SU-DHL-6 (cell line): ENCODE measurements around the gene GNAO1.

Experiments used
- H2AFZ ChIP-seq: fragments of 200-600 bp; sonication (generic); 2 replicates; pipeline ENCODE4 v1.6.1; 2014; ENCODE audit warnings: low read depth, mild to moderate bottlenecking, moderate library complexity, mixed read lengths, antibody characterized with exemption, low read length; ENCODE audit not compliant: severe bottlenecking
- H3F3A ChIP-seq: fragments of 200-600 bp; shearing (Covaris generic); 2 replicates; pipeline ENCODE4 v1.6.0; 2016; ENCODE audit warnings: antibody characterized with exemption, mild to moderate bottlenecking; ENCODE audit not compliant: insufficient read depth
- H3K27ac ChIP-seq: fragments of 200-600 bp; sonication (generic); 2 replicates; pipeline ENCODE4 v1.5.1; 2016; ENCODE audit warnings: low read depth, mild to moderate bottlenecking, low read length, moderate library complexity, mixed read lengths
- H3K27me3 ChIP-seq: fragments of 200-600 bp; sonication (generic), shearing (Covaris generic); 2 replicates; pipeline ENCODE4 v1.6.0; 2014; ENCODE audit warnings: mild to moderate bottlenecking, low read length
- H3K36me3 ChIP-seq: fragments of 200-600 bp; sonication (generic); 2 replicates; pipeline ENCODE4 v1.6.1; 2014; ENCODE audit warnings: mild to moderate bottlenecking, low read length, mixed read lengths
- H3K4me2 ChIP-seq: fragments of 300-600, 200-600 bp; shearing (Covaris generic), sonication (generic); 2 replicates; pipeline ENCODE4 v1.6.0; 2014; ENCODE audit warnings: low read length, low read depth, mild to moderate bottlenecking; ENCODE audit not compliant: poor library complexity, severe bottlenecking
- H3K4me3 ChIP-seq: fragments of 200-600 bp; sonication (generic); 2 replicates; pipeline ENCODE4 v1.5.1; 2014; ENCODE audit warnings: antibody characterized with exemption, low read length, mild to moderate bottlenecking, mixed read lengths; ENCODE audit not compliant: insufficient read depth, poor library complexity, severe bottlenecking
- H3K79me2 ChIP-seq: fragments of 200-600 bp; sonication (generic); 2 replicates; pipeline ENCODE4 v1.6.1; 2014; ENCODE audit warnings: mild to moderate bottlenecking, low read length, moderate library complexity; ENCODE audit not compliant: insufficient read depth
- H3K9ac ChIP-seq: fragments of 200-600 bp; sonication (generic); 2 replicates; pipeline ENCODE4 v1.7.0; 2014; ENCODE audit warnings: mild to moderate bottlenecking, low read length
- H3K9me2 ChIP-seq: fragments of 200-600 bp; sonication (generic); replicated peaks from 2 replicates; pipeline ENCODE4 v1.6.1; 2014; ENCODE audit warnings: low read length; ENCODE audit not compliant: insufficient read depth
- H3K9me3 ChIP-seq: fragments of 200-600 bp; sonication (generic); 2 replicates; pipeline ENCODE4 v1.6.1; 2014; ENCODE audit warnings: low read length, mixed read lengths; ENCODE audit not compliant: insufficient read depth
- H4K20me1 ChIP-seq: fragments of 200-600 bp; sonication (generic); 2 replicates; pipeline ENCODE4 v1.6.1; 2014; ENCODE audit warnings: low read depth, mild to moderate bottlenecking, antibody characterized with exemption, low read length, moderate library complexity, mixed read lengths
- EZH2phosphoT487 ChIP-seq: fragments of 200-600 bp; sonication (generic), shearing (Covaris generic); conservative IDR thresholded peaks from 2 replicates; pipeline ENCODE4 v1.6.1; 2018; ENCODE audit warnings: mild to moderate bottlenecking, antibody characterized with exemption, low read length, moderate library complexity, mixed read lengths
- TF ChIP-seq, protein P1 (sequence below): fragments of 200-600 bp; sonication (generic); IDR thresholded peaks from one replicate; pipeline ENCODE4 v1.5.1; 2017; ENCODE audit warnings: antibody characterized with exemption, mild to moderate bottlenecking, low read length, moderate library complexity; ENCODE audit not compliant: insufficient read depth, poor library complexity, severe bottlenecking

Gene GNAO1

GRCh38 chr16:56211435-56211981 lies 20.2 kb downstream of the GNAO1 start:
- H2AFZ ChIP-seq, result no peak overlapping the region

GRCh38 chr16:56212144-56212543 lies 20.9 kb downstream of the GNAO1 start:
- no peaks in the 10 kb centered on the region for H3F3A ChIP-seq
- H3K36me3 ChIP-seq, result no peaks in the 10 kb centered on the region
- no peaks in the 10 kb centered on the region for H3K79me2 ChIP-seq
- no peak overlapping the region for H3K4me3 ChIP-seq
- TF ChIP-seq, protein P1, sequence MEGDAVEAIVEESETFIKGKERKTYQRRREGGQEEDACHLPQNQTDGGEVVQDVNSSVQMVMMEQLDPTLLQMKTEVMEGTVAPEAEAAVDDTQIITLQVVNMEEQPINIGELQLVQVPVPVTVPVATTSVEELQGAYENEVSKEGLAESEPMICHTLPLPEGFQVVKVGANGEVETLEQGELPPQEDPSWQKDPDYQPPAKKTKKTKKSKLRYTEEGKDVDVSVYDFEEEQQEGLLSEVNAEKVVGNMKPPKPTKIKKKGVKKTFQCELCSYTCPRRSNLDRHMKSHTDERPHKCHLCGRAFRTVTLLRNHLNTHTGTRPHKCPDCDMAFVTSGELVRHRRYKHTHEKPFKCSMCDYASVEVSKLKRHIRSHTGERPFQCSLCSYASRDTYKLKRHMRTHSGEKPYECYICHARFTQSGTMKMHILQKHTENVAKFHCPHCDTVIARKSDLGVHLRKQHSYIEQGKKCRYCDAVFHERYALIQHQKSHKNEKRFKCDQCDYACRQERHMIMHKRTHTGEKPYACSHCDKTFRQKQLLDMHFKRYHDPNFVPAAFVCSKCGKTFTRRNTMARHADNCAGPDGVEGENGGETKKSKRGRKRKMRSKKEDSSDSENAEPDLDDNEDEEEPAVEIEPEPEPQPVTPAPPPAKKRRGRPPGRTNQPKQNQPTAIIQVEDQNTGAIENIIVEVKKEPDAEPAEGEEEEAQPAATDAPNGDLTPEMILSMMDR, result no peak
- no peak for TF ChIP-seq EZH2phosphoT487
- H3K27ac ChIP-seq, result no peak overlapping the region
- no peaks in the 10 kb centered on the region for H3K9me3 ChIP-seq
- H3K4me2 ChIP-seq, result no peak overlapping the region
- H4K20me1 ChIP-seq, result no peaks in the 10 kb centered on the region
- no peaks in the 10 kb centered on the region for H3K9me2 ChIP-seq
- no peak overlapping the region for H2AFZ ChIP-seq
- no peak overlapping the region for H3K9ac ChIP-seq
- no peaks in the 10 kb centered on the region for H3K27me3 ChIP-seq

More at GRCh38 chr16:56211435-56211981, 20.2 kb downstream of the GNAO1 start:
- no peaks in the 10 kb centered on the region for H3K36me3 ChIP-seq
- no peaks in the 10 kb centered on the region for H3K27me3 ChIP-seq
- no peak overlapping the region for H3K4me2 ChIP-seq
- H3K9ac ChIP-seq, result no peak overlapping the region
- TF ChIP-seq, protein P1, result no peak
- TF ChIP-seq EZH2phosphoT487, result no peak
- no peaks in the 10 kb centered on the region for H3K9me2 ChIP-seq
- H3K27ac ChIP-seq, result no peak overlapping the region
- no peaks in the 10 kb centered on the region for H3K79me2 ChIP-seq
- no peak overlapping the region for H3K4me3 ChIP-seq
- no peaks in the 10 kb centered on the region for H3F3A ChIP-seq
- no peaks in the 10 kb centered on the region for H4K20me1 ChIP-seq
- no peaks in the 10 kb centered on the region for H3K9me3 ChIP-seq

- Histone ChIP-seq H3K36me3 (no peaks in the 10 kb centered on the region), H3K27ac (no peak overlapping the region)
These were observed 30.7 kb downstream of the GNAO1 start for GRCh38 chr16:56221995-56222394.

More at GRCh38 chr16:56221995-56222394, 30.7 kb downstream of the GNAO1 start:
- Histone ChIP-seq H3K4me3 (no peak overlapping the region), H3K79me2 (no peaks in the 10 kb centered on the region), H3K27me3 (no peaks in the 10 kb centered on the region), H3K4me2 (no peak overlapping the region), H2AFZ (no peak overlapping the region), H3F3A (no peaks in the 10 kb centered on the region), H3K9ac (no peak overlapping the region), H4K20me1 (no peaks in the 10 kb centered on the region), H3K9me2 (no peaks in the 10 kb centered on the region), H3K9me3 (no peaks in the 10 kb centered on the region)
- TF ChIP-seq EZH2phosphoT487, result no peak
- TF ChIP-seq, protein P1, result no peak
